CD4-positive, alpha-beta T cell treated with Interleukin-12 subunit alpha and Interleukin-12 subunit beta, for 1 hour (primary cell): ENCODE measurements around the gene NXN.
"Not testable (repeated sequence)": the region's sequence is repeated elsewhere in the genome, so short reads cannot be mapped to it uniquely, and the experiment has no call there.

Experiments
- DNase-seq: peaks from one replicate; pipeline ENCODE4 v3.0.0-alpha.2; 2020

NXN gene

DNA sequence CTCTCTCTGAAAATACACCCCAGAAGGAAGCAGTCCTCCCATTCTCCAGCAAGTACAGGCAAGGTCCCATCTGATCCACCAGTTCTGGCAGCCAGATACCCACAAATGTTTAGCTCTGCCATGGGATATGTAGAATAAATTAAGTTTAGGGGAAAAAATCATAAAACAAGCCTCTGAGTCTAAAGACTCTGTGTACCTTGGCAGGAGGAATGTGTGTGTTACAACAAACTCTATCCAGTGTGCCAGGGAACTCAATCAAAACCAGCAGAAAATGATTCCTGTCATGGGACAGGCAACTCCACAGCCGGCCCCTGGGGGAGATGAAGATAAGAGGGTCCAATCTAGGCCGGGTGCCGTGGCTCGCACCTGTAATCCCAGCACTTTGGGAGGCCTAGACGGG, 124.0 kb downstream of the NXN start:
- DNase-seq, result no peak

DNA sequence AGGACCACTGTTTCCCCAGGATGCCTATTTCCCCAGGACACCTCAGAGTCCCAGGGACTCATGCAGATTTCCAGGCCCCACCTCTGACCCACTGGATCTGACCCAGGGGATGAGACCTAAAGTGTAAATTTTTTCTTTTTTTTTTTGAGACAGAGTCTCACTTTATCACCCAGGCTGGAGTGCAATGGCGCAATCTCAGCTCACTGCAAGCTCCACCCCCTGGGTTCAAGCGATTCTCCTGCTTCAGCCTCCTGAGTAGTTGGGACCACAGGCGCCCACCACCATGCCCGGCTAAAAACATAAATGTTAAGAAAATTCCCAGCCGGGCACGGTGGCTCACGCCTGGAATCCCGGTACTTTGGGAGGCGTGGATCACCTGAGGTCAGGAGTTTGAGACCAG, 126.7 kb downstream of the NXN start:
- DNase-seq, result not testable (repeated sequence)

DNA sequence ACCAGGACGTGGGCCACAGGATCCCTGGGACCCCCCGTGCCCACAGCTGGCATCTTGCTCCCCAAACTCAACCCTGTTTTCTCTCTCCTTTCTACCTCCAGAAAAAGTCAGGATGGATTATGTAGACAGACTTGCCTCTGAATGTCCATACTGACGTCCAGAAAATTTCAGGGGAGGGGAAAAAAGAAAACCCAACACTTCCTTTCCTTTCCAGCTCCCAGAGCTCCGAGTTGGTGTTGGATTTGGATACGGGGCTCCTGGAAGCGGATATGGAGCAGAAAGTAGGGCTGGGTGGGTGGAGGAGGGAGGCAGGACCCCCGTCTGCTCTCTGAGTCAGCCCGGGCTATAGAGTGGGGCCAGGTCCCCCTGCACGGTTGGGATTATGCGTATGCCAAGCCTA, 127.2 kb downstream of the NXN start:
- DNase-seq, result no peak

DNA sequence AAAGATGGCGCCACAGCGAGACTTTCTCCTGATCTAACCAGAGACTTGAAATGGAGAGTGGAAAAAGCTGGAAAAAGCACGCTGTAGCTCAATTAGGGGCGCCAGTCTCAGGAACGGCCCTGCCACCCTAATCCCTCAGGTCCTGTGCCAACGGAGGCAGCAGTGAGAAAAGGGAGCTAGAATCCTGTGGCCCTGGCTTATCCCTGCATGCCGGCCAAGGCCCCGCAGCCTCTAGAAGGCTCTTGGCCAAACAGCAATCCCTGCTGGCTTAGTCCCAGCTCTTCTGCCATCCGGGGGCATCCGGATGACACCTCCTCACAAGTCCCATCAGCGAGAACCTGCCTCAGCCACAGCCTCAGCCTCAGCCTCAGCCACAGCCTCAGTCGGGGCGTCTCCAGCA, 127.7 kb downstream of the NXN start:
- DNase-seq, result no peak

DNA sequence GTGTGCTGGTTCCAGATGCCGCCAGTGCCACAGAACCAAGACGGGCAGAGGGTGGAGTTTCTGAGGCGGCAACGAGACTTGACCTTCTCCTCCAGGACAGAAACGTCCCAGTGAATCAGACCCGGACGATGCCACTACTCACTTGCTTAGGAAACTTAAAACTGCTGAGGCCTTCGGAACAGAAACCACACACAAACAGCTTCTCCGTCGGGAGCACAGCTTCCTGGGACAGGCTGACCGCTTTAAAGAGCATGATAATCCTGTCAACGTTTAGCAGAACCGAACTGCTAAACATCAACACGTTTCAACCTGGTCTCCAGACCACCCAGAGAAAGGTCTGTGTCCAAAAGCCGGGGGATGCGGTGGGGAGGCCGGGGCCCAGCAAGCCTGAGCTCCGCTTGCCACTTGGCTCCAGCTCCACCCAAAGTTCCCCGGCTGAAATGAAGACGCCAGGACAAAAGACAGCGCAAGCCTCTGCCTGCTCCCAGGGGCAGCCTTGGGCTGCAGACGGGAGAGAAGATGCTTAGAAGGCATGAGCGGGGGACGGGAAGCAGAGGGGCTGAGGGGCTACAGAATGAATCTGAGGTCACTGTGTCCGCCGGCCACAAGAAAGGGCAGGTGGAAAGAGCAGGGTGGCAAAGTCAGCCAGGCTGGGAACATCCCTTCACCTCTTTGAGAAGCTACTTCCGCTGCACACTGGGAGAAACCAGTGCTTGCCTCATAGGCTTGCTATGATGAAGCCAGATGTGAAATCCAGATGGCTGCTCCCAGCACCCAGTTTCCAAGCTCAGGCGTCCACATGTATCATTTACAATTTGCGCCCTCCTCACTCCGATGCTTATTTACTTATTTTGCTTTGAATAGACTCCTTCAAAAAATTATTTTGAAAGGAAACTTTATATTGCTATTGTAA, 128.5 kb downstream of the NXN start:
- DNase-seq, result no peak

DNA sequence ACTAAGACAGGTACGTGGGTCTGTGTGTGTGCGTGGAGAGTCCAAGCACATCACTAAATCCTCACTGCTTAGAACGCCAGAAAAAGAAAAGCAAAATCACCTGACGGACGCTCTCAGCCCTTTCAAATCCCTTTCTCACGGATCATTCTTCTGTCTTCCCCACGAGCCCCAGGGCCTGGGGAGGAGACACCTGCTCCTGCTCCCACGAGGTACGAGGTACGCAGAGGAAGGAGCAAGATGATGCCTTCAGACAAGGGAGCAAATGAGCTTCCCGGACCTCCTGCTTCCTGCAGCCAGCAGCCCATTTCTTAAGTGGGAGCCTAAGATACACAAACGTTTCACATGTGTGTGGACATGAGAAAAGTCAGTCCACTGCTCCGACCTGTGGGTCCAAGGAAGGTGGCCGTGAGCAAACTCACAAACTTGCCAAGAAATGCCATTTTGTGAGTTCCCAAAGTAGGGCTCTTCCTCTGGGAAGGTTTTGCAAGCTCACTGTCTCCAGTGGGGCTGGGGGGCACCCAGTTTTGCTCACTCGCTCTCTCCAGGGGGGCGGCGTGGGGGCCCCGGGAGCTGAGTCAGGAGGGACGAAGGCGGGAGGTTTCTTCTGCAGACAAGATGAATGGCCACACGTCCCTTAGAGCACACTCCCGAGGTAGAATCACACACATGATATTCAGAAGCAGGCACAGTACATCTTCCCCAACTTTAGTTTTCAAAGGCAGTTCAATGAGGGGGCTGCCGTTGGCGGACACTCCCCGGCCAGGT, 129.3 kb downstream of the NXN start:
- DNase-seq, result no peak

DNA sequence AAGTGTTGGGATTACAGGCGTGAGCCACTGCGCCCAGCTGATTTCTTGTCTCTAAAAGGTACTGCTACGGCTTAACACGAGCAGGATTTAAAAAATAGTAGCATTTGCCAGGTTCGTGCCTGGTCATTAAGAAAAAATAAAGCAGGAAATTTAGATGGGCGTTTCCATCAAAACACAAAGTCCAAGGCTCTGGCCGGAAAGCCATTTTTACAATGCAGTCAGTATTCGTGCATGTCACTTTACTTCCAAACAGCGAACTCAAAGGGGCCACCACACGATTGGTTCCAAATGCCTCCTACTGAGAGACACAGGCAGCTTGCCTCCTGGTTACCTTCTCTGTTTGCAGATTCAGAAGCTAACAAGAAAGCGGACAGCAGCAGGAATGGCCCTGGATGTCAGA, 131.2 kb downstream of the NXN start:
- no peak for DNase-seq

DNA sequence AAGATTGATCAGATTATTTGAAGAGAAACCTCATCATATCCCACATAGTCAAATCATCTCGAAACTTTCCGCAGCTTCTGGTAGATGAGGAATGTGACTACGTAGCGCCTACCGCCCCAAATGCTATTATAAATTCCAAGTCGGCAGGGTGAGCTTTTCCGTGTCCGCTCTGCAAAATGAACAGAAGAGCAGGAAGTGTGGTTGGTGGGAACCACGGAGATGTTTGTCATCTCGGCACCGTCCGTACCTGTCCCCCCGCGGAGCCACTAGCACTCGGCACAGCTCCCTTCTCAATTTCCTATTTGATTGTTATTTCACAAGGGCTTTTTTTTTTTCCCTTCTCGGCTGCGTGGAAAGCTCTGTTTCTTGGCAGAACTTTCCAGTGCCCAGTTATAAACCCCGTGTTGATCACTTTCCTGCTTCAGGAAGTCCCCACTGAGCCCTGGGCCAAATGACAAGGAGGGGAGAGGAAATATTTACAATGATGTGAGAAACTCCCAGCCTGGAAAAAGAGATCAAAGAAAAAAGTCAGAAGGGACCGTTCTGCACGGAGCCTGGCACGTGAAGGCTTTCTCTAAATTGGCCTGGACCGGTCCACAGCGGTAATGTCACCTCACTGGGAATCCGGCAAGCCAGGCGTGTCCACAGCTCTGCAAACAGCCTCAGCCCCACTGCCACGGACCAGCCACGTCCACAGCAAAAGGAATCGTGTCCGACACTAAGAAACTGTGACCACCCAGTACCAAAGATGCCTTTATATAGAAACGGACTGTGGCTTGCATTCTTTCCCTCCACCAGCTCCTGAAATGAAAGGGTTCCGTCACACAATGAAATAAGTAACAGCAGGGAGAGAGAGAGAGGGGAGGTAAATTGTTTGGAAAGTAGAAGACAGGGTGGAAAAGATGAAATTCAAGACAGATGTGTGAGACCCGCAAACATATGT, 132.4 kb downstream of the NXN start:
- no peak for DNase-seq

DNA sequence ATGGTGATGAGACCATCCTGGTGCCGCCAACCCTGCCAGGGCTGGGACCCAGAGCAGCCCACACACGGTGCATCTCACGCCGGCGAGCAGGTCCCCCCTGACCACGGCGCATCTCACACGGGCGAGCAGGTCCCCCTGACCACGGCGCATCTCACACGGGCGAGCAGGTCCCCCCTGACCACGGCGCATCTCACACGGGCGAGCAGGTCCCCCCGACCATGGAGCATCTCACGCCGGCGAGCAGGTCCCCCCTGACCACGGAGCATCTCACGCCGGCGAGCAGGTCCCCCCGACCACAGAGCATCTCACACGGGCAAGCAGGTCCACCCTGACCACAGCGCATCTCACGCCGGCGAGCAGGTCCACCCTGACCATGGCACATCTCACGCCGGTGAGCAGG, 138.3 kb downstream of the NXN start:
- no peak for DNase-seq

DNA sequence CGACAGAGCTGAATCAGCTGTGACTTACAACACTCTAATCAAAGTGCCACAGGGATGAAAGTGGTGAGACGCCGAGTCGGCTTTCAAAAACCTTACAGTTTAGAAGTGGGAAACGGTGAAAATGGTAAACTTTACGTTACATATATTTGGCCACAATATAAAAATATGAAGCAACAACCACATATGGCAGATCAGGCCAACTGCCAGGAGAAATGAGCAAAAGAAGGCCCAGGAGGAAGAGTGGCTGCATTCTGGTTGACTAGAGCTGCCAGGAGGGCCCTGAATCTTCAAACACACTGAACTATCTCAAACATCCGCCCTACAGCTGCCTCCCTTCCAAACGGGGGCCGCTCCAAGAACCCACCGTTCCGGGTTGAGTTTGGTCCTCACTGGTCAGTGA, 141.1 kb downstream of the NXN start:
- no peak for DNase-seq

DNA sequence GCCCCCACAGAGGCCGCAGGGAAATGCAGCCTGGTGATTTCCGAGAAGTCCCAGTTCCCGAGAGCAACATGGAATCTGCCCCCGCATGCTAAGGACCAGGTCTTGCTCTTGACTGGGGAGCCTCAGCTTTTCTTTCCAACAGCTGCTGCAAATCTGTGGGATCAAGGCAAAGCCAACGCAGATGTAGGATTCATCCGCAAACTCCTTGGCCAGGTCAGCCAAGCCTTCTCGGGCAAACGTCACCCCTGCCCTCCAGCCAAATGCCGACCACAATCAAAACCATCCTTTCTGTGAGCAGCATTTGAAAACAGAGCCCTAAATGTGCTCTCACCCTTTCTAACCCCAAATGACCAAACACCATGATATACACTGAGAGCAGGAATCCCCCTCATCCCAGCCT, 143.4 kb downstream of the NXN start:
- no peak for DNase-seq

DNA sequence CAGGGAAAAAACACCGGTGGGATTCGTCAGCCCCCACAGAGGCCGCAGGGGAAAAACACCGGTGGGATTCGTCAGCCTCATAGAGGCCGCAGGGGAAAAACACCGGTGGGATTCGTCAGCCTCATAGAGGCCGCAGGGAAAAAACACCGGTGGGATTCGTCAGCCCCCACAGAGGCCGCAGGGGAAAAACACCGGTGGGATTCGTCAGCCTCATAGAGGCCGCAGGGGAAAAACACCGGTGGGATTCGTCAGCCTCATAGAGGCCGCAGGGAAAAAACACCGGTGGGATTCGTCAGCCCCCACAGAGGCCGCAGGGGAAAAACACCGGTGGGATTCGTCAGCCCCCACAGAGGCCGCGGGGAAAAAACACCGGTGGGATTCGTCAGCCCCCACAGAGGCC, 143.9 kb downstream of the NXN start:
- not testable (repeated sequence) for DNase-seq

DNA sequence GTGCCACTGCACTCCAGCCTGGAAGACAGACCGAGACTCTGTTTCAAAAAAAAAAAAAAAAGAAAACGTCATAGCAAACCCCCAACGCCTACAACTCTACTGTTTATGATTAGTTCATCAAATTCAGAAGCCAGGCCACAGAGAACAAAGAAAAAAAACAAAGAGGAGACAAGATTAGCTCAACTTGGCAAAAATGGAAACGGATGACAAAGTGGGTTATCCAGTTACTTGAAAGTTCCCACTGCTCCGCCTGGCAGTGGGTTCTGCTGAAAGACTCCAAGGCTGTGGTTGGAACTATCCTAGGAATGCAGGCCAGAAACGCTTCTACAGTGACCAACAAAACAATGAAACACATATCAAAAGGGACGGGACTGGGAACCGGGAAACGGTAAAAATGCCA, 144.3 kb downstream of the NXN start:
- DNase-seq, result no peak

DNA sequence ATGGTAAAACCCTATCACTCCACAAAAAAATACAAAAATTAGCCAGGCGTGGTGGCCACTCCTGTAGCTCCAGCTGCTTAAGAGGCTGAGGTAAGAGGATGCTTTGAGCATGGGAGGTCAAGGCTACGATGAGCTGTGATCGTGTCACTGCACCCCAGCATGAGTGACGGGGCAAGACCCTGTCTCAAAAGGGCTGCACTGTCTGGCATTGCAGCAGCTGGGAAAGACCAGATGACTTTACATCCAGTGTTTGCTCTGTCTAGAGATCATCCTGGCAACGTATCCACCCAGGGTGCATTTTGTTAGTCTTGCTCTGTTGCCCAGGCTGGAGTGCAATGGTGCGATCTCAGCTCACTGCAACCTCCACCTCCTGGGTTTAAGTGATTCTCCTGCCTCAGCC, 145.4 kb downstream of the NXN start:
- DNase-seq, result no peak

DNA sequence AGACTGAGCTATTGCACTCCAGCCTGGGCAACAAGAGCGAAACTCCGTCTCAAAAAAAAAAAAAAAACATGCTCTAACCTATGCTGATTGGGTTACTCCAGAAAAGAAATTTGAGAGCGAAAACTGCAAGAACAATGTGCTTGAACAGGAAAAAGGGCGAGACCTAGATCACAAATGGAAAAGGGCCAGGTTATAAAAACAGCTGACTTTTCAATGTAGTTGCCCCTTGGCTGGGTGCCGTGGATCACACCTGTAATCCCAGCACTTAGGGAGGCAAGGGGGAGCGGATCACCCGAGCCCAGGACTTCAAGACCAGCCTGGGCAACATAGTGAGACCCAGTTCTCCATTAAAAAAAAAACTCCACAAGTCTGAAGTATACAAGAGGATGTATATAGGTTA, 148.6 kb downstream of the NXN start:
- no peak for DNase-seq

DNA sequence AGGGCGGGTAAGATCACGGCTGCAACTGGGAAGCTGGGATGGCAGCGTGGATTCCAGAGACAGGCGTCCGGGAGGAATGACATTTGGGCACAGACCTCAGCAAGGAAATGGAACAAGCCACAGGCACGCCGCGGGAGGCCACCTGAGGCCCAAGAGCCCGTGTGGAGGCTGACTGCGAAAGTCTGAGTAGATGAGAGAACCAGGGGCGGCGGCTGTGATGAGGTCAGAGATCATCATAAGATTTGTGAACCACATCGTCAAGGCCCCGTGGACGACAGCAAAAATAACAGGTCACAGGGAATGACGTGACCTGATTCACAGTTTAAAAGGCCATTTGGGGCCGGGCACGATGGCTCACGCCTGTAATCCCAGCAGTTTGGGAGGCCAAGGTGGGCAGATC, 149.2 kb downstream of the NXN start:
- no peak for DNase-seq

DNA sequence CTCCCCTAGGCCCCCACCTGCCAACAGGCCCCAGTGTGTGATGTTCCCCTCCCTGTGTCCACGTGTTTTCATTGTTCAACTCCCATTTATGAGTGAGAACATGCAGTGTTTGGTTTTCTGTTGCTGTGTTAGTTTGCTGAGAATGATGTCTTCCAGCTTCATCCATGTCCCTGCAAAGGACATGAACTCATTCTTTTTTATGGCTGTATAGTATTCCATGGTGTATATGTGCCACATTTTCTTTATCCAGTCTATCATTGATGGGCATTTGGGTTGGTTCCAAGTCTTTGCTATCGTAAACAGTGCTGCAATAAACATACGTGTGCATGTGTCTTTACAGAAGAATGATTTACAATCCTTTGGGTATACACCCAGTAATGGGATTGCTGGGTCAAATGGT, 150.0 kb downstream of the NXN start:
- DNase-seq, result not testable (repeated sequence)

DNA sequence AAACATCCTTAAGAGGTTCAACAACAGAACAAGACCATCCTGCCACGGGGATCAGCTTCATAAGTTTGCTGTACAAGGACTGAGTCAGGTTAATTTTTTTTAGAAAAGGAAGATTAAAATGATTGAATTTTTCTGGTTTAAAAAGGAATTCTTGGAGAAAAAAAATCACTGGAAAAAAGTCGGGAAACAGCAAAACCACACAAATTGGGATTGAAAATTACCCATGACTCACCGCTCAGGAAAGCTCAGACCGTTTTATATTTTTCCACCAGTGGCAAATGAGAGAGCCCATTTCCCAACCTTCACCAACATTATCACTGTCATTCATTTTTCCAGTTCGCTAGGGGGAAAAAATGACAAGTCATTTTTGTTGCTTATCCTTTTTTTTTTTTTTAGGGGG, 150.8 kb downstream of the NXN start:
- no peak for DNase-seq

DNA sequence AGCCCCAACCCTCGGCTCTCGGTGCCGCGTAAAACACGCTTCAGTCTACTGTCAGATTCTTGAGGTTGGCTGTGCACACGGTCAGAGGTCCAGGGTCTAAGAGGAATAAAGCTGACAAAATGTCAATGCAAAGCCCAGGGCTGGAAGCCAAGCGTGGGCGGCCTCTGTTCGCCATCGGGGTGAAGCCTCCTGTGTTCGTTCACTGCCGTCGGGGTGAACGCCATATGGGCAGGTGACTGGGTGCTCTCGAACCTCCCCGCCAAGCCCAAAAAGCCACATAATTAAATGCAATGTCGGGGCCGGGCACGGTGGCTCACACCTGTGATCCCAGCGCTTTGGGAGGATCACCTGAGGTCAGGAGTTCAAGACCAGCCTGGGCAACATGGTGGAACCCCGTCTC, 152.8 kb downstream of the NXN start:
- no peak for DNase-seq

DNA sequence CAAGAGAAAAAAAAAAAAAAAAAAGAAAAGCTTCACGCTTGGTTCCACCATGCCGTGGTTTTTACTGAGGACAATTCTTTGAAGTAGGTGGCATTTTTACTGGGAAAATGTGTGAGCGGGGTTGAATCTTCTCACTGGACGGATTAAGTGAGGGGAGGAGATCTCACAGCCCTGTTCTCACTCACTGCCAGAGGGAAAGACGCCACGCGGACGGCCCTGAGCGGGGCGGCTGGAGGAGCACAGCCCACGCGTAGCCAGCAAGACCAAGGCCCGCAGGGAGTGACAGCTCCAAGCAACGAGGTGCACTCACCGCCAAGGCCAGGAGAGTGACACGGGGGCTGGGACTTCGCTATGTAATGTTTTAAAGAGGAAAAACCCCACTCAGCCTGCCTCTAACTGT, 154.4 kb downstream of the NXN start:
- no peak for DNase-seq

DNA sequence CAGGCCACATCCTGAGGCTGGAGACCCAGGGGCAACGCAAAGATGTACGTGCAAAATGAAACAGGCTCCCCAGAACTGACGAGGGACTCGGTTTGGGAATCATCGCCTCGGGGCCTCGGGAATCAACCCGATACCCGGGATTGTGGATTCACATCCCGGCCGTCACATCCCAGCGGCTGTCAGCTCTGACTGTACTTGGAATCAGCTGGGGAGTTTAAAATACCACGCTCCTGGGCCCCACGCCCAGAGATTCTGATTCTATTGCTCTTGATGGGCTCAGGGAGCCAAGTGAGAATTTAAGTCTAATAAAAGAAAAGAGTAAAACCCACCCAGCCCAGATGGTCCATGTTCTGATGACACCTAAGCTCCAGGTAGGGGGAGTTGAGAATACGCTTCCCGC, 155.2 kb downstream of the NXN start:
- DNase-seq, result no peak

DNA sequence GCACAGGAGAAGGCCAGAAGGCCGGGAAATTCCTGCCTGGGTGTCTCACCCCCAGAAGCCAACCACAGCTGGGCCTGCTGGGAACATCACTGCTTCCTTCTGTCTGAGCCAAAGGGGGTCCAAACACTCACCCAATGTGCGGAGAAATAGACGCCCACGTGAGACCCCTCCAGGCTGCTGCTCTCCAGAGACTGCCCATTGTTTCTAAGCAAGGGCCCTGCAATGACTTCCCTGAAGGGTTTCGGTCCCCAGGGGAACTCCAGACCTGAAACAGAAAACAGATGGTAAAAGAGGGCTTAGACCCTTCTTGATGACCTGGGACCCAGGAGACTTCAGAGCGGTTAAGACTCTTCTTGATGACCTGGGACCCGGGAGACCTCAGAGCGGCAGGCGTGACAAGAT, 156.1 kb downstream of the NXN start:
- DNase-seq, result no peak

DNA sequence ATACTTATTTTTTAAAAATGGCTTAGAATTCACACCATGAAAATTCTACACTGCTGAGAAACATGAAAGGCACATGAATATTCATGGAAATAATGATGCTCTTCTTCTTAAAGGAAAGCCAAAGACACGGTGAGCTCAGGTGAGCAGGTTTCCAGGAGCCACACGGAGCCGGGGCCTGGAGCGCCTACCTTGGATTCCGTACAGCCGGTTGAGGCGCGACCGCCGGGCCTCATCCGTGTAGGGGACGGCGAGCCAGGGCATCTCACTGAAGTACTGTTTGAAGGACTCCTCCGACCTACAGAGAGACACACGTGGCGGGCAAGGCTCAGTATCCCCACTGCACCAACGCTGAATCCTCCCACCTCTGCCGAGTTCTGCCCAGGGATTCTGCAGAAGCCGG, 160.3 kb downstream of the NXN start:
- no peak for DNase-seq
